ENCODE measurements around the gene CCDC107. TPM values are rescaled to one million over a fixed set of nuclear protein-coding genes. Genes with fewer than 3 reads are reported as not detected.

The CCDC107 gene
- 2.4 and 6.9 TPM in 2 replicates for total RNA-seq (2014; rRNA removed; shearing (Covaris generic))
- polyA plus RNA-seq (2016; fragmentation: Nextera tagmentation; extraction: Ambion mirVana): 18.4 and 20.8 TPM in 2 replicates
- long read RNA-seq, partial matches to known transcripts: 0 of 12 reads
- long read RNA-seq, other reads (novel, unspliced or antisense): 4 of 12 reads

GRCh38 chr9:35658137-35658967 is at the start of gene CCDC107:
CCDC107 (plus strand) TSS chr9:35658292; CDS start chr9:35658380, 88 bp downstream.
- peak; percentile 62 for ATAC-seq
- H3K27me3 Mint-ChIP-seq (ENCODE audit: insufficient read depth, low read depth, poor library complexity): peaks cover 31% of the 10 kb centered on the region

GRCh38 chr9:35609001-35609819 is 48.9 kb upstream of the CCDC107 start:
- peaks cover 2% of the 10 kb centered on the region for H3K27me3 Mint-ChIP-seq (ENCODE audit: insufficient read depth, low read depth, poor library complexity)
- DNase-seq (ENCODE audit: low spot score): no peak
- no peaks in the 10 kb centered on the region; the same call in 2 of the 3 replicates for H3K4me1 Mint-ChIP-seq
- H4K20me1 ChIP-seq (replicated peaks; ENCODE audit: insufficient read depth): no peaks in the 10 kb centered on the region; the same call in none of the 2 replicates
- H3K9me2 ChIP-seq (ENCODE audit: insufficient read depth): no peaks in the 10 kb centered on the region
- H3K27ac ChIP-seq (ENCODE audit: low read depth): no peak overlapping the region
- H3K9me3 Mint-ChIP-seq: no peaks in the 10 kb centered on the region
- peaks cover 4% of the 10 kb centered on the region; the same call in 1 of the 2 replicates for H3K79me2 ChIP-seq (replicated peaks; ENCODE audit: insufficient read depth)
- peaks cover 6% of the 10 kb centered on the region for H3K4me1 ChIP-seq (ENCODE audit: insufficient read depth)
- H3K27ac Mint-ChIP-seq: no peak overlapping the region
- H3K4me3 ChIP-seq: no peak overlapping the region
- H3K36me3 ChIP-seq (ENCODE audit: insufficient read depth): no peaks in the 10 kb centered on the region
- no peak for ATAC-seq
- peaks cover 10% of the 10 kb centered on the region for H3K36me3 Mint-ChIP-seq (ENCODE audit: low read depth)
- H3K27me3 ChIP-seq (ENCODE audit: insufficient read depth): no peaks in the 10 kb centered on the region
- no peak overlapping the region for H2AFZ ChIP-seq
- no peak overlapping the region for H3K4me3 Mint-ChIP-seq
- no peak overlapping the region for H3K4me2 ChIP-seq
- peaks cover 7% of the 10 kb centered on the region; the same call in 1 of the 2 replicates for H3F3A ChIP-seq (replicated peaks; ENCODE audit: low read depth)
- TF ChIP-seq NANOG (IDR thresholded peaks at IDR 0.05; ENCODE audit: borderline replicate concordance): no peak
- TF ChIP-seq POLR2AphosphoS5 (IDR thresholded peaks at IDR 0.05; ENCODE audit: low read depth): no peak
- no peak for TF ChIP-seq ZNF462 (CRISPR knock-in tag; IDR thresholded peaks at IDR 0.05)

More at GRCh38 chr9:35658137-35658967, at the start of gene CCDC107:
- DNase-seq (ENCODE audit: low spot score): peak; percentile 79
- Histone ChIP-seq H3F3A (replicated peaks; ENCODE audit: low read depth) (peaks cover 16% of the 10 kb centered on the region; the same call in 1 of the 2 replicates), H3K9me2 (ENCODE audit: insufficient read depth) (no peaks in the 10 kb centered on the region), H3K36me3 (ENCODE audit: insufficient read depth) (peaks cover 8% of the 10 kb centered on the region; the same call in 1 of the 2 replicates), H3K4me2 (peak within 1 kb of the TSS; percentile 92), H3K27me3 (ENCODE audit: insufficient read depth) (peaks cover 4% of the 10 kb centered on the region; the same call in 1 of the 2 replicates), H3K4me1 (ENCODE audit: insufficient read depth) (0 out of 2 replicates have a peak, but pooled peaks cover 8% of the 10 kb centered on the region), H2AFZ (peak within 1 kb of the TSS; percentile 90), H3K27ac (ENCODE audit: low read depth) (peak within 1 kb of the TSS; percentile 89), H3K4me3 (peak within 1 kb of the TSS; percentile 97), H4K20me1 (replicated peaks; ENCODE audit: insufficient read depth) (no peaks in the 10 kb centered on the region; the same call in none of the 2 replicates), H3K79me2 (replicated peaks; ENCODE audit: insufficient read depth) (no peaks in the 10 kb centered on the region)
- TF ChIP-seq ZNF114 (CRISPR knock-in tag; IDR thresholded peaks at IDR 0.05) (no peak), POLR2AphosphoS5 (IDR thresholded peaks at IDR 0.05; ENCODE audit: low read depth) (peak; percentile 68), CTCF (conservative IDR thresholded peaks at IDR 0.05; ENCODE audit: low read depth in 2 of 2) (peak; percentile 60 to 72), CREB1 (CRISPR knock-in tag; IDR thresholded peaks at IDR 0.05; ENCODE audit: low read depth) (peak; percentile 32; the same call in 1 of the 2 replicates)
- H3K9me3 Mint-ChIP-seq: peaks cover 3% of the 10 kb centered on the region
- H3K4me3 Mint-ChIP-seq: peak within 1 kb of the TSS; percentile 77
- H3K36me3 Mint-ChIP-seq (ENCODE audit: low read depth): peaks cover 48% of the 10 kb centered on the region
- H3K27ac Mint-ChIP-seq: peak within 1 kb of the TSS; percentile 100
- peaks cover 39% of the 10 kb centered on the region for H3K4me1 Mint-ChIP-seq
